ENCODE measurements around the gene TNRC6A.

DNA sequence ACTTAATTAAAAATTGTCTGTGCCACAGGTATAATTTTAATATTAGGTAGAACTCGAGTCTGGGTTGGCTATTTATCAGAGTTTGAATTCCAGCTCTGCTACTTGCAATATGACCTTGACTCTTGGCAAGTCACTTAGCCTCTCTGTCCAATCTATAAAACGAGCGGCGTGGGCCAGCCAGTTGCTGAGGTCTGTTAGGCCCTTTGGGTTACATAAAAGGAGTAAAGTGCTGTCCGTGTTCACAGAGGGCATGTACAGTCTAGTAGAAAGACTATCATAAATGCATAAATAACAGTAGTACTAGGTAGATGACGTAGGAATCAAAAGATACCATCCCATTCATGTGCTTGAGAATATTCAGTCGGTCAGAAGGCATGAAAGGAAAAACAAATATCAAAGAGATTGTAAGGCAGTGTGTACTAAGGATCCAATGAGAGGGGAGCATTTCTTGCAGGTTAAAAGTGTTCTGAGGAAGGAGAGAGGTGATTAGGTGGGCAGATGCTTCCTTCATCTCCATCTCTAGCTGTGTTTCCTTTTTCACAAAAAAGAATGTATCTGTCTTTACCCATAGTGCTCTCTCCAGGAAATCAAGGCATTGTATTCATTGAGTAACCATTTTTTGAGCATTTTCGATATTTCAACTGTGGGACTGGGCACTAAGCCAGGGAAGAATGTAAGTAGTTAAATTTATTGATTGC lies 2.4 kb downstream of the TNRC6A start:
- TF ChIP-seq YY1 (IDR thresholded peaks at IDR 0.05; ENCODE audit: insufficient read depth, insufficient read length) (no peak), ZNF274 (IDR thresholded peaks at IDR 0.05; ENCODE audit: low read depth, low read length) (no peak), SUZ12 (IDR thresholded peaks at IDR 0.05; ENCODE audit: extremely low read depth, insufficient read depth, insufficient read length) (no peak)

Data from NT2/D1 (cell line).